Body of pancreas (tissue), 4 donors: ENCODE results near the gene UQCRC1. TPM values are rescaled to one million over a fixed set of nuclear protein-coding genes. Genes with fewer than 3 reads are reported as not detected.

Experiments used
- ATAC-seq: fragments of 150-250 bp; one replicate; pipeline ENCODE4 v1.9.1; 2016
- DNase-seq, 4 donors: peaks; one replicate each; pipeline ENCODE4 v3.0.0-alpha.2; 2019
- H3K27ac ChIP-seq, 4 donors: fragments of 200-600 bp; sonication (generic); 1 replicate in 3 of 4; 2 replicates in 1 of 4; pipeline versions ENCODE4 v1.5.1 to v1.6.1; 2016 to 2019; ENCODE audit warnings: mild to moderate bottlenecking in 1 of 4, mixed read lengths in 1 of 4, moderate library complexity in 1 of 4
- H3K27me3 ChIP-seq, 2 donors: fragments of 200-600 bp; sonication (generic); one replicate each; pipeline ENCODE4 v1.6.0; 2016; ENCODE audit warnings: mild to moderate bottlenecking in 1 of 2
- H3K36me3 ChIP-seq, 2 donors: fragments of 200-600 bp; sonication (generic); replicated peaks in 1 of 2; 2 replicates each; pipeline ENCODE4 v1.5.1; 2016; ENCODE audit warnings: low read depth in 2 of 2; ENCODE audit not compliant: insufficient read depth in 1 of 2
- H3K4me1 ChIP-seq: fragments of 200-600 bp; sonication (generic); one replicate; pipeline ENCODE4 v1.6.0; 2016
- H3K4me3 ChIP-seq, 2 donors: fragments of 200-600 bp; sonication (generic); 1 replicate in 1 of 2; 2 replicates in 1 of 2; pipeline ENCODE4 v1.5.1; 2016 to 2019
- H3K9me3 ChIP-seq, 3 donors: fragments of 200-600 bp; sonication (generic); 1 replicate in 2 of 3; 2 replicates in 1 of 3; pipeline ENCODE4 v1.5.1; 2016
- POLR2A ChIP-seq, 3 donors: fragments of 450-650 bp; IDR thresholded peaks; one replicate each; pipeline ENCODE4 v1.6.1; 2016; ENCODE audit warnings: antibody characterized with exemption in 3 of 3, mild to moderate bottlenecking in 2 of 3
- WGBS, 2 donors: methylation state at CpG; one replicate each; pipeline ENCODE4 v1.1.5; 2017; 5-methylcytosine and 5-hydroxymethylcytosine counted together
- intact Hi-C: fragments of 100-400 bp; cut with DNase I; formaldehyde crosslinking; loops from one replicate; pipeline ENCODE4 v1.15.1; 2023
- total RNA-seq, 2 donors: library from RNA; depleted of rRNA; stranded (reverse); fragments of >200 nt; gene quantifications; one replicate each; pipeline ENCODE4 v1.1.0, GENCODE V29; 2016
- TF ChIP-seq, protein P1 (sequence below), 7 experiments: fragments of 450-650 bp in 4 of 7; fragments of 200-600 bp in 3 of 7; sonication (generic) in 3 of 7; IDR thresholded peaks; one replicate each; pipeline ENCODE4 v1.5.1; 2016 to 2019; ENCODE audit warnings: antibody characterized with exemption in 7 of 7

Gene UQCRC1
- total RNA-seq, 2 donors from 2014 or later, result 92.9 to 161 TPM

DNA sequence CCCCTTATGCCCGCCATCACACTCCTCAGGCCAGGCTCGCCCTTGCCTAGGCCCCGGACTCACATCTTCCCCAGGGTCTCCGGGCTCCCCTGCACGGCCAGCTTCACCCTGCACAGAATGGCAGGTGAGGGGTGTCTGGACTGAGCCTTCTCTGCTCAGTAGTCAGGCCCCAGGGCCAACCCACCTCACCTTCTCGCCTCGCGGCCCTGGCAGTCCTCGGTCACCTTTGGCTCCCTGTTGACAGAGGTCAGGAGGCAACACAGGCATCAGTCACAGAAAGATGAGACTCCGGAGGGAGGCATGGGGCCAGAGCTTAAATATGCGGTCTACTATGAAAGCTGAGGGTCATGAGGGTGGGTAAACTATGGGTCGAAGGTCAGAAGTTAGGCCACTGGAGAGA, 37.5 kb downstream of the UQCRC1 start:
- ATAC-seq (no peak), DNase-seq (no peak)
- Histone ChIP-seq H3K9me3 (no peaks in the 10 kb centered on the region), H3K36me3 (no peaks in the 10 kb centered on the region), H3K4me3 (no peak overlapping the region), H3K27me3 (no peaks in the 10 kb centered on the region), H3K4me1 (no peaks in the 10 kb centered on the region), H3K27ac (no peak overlapping the region)
- TF ChIP-seq, protein P1, sequence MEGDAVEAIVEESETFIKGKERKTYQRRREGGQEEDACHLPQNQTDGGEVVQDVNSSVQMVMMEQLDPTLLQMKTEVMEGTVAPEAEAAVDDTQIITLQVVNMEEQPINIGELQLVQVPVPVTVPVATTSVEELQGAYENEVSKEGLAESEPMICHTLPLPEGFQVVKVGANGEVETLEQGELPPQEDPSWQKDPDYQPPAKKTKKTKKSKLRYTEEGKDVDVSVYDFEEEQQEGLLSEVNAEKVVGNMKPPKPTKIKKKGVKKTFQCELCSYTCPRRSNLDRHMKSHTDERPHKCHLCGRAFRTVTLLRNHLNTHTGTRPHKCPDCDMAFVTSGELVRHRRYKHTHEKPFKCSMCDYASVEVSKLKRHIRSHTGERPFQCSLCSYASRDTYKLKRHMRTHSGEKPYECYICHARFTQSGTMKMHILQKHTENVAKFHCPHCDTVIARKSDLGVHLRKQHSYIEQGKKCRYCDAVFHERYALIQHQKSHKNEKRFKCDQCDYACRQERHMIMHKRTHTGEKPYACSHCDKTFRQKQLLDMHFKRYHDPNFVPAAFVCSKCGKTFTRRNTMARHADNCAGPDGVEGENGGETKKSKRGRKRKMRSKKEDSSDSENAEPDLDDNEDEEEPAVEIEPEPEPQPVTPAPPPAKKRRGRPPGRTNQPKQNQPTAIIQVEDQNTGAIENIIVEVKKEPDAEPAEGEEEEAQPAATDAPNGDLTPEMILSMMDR (IDR thresholded peaks at IDR 0.05), result no peak
- no peak for TF ChIP-seq POLR2A (IDR thresholded peaks at IDR 0.05)
- intact Hi-C loops, result no loop called here
- WGBS, 2 donors, result 72 to 74% methylated on average over 11 to 12 of the region's 12 CpGs

DNA sequence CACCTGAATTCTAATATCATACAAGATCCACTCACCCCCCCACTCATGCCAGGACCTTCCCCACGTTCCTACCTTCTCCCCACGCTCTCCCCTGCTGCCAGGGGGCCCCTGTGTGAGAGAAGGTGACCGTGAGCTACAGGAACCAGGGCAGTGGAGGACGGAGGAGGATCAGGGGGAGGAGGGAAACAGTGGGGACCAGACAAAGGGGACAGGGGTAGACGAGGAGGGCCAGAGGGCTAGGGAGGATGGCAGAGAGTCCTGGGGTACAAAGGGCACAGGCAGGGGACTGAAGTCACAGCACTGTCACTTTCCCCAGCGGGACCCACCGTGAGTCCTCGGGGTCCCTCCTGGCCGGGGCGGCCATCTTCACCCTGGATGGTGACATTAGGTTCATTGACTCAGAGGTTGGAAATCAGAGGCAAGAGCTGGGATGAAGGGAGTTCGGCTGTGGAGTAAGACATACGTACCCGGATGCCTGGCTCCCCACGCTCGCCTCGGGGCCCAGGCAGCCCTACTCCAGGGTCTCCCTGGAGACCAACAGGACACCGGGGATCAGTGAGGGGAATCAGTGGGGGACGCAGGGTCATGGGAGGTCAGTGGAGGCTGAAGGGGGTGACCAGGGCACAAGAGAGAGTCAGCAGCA, 39.5 kb downstream of the UQCRC1 start:
- DNase-seq, result no peak
- no peak for TF ChIP-seq POLR2A (IDR thresholded peaks at IDR 0.05)
- no peaks in the 10 kb centered on the region for H3K36me3 ChIP-seq

DNA sequence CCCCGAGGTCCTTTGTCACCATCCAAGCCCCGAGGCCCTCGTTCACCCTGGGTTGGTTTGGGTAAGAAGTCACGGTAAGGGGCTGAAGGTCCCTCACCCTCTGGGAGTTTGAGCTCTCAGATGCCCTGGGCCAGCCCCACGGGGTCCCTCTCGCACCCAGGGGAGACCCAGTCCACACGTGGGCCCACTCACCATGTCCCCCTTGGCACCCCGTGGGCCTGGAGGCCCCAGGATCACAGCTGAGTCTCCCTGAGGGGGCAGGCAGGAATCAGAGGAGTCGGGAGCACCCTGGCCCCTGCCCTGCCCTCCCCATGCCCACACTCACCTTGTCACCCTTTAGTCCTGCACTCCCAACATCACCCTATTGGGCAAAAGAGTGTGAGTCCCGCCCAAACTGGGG, 40.0 kb downstream of the UQCRC1 start:
- H3K36me3 ChIP-seq, result no peaks in the 10 kb centered on the region
- TF ChIP-seq, protein P1 (IDR thresholded peaks at IDR 0.05), result no peak
- no peak for TF ChIP-seq POLR2A (IDR thresholded peaks at IDR 0.05)
- no peak for ATAC-seq
- no peaks in the 10 kb centered on the region for H3K4me1 ChIP-seq
- H3K4me3 ChIP-seq, result no peak overlapping the region
- intact Hi-C loops, result no loop called here
- H3K27me3 ChIP-seq, result no peaks in the 10 kb centered on the region
- H3K9me3 ChIP-seq, result no peaks in the 10 kb centered on the region
- no peak for DNase-seq
- WGBS, 2 donors, result 72 to 90% methylated on average over 6 to 7 of the region's 10 CpGs
- no peak overlapping the region for H3K27ac ChIP-seq

More for the DNA sequence above, 39.5 kb downstream of the UQCRC1 start:
- Histone ChIP-seq H3K9me3 (no peaks in the 10 kb centered on the region), H3K27ac (no peak overlapping the region), H3K27me3 (no peaks in the 10 kb centered on the region), H3K4me1 (no peaks in the 10 kb centered on the region), H3K4me3 (no peak overlapping the region)
- intact Hi-C loops, result no loop called here
- ATAC-seq, result no peak
- WGBS, 2 donors, result 84 to 85% methylated on average over 16 to 17 of the region's 18 CpGs

DNA sequence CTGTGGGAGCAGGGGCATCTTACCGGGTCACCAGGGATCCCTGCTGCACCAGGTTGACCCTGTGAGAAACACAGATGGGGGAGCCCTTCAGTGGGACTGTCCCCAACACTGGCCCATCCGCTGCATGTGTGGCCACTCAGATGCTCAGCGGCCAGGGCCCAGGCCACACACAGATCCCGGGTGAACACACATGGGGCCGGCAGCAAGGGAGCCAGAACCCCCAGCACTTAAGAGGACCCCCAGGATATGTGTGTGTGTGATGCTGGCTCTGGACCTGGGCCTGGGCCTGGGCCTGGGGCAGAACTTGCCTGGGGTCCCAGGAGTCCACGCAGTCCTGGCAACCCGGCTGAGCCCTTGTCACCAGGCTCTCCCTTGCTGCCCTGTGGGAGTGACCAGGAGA, 41.0 kb downstream of the UQCRC1 start:
- ATAC-seq, result no peak
- TF ChIP-seq, protein P1 (IDR thresholded peaks at IDR 0.05), result no peak
- no peak for TF ChIP-seq POLR2A (IDR thresholded peaks at IDR 0.05)
- 80 to 86% methylated on average over 2 to 6 of the region's 7 CpGs for WGBS, 2 donors

DNA sequence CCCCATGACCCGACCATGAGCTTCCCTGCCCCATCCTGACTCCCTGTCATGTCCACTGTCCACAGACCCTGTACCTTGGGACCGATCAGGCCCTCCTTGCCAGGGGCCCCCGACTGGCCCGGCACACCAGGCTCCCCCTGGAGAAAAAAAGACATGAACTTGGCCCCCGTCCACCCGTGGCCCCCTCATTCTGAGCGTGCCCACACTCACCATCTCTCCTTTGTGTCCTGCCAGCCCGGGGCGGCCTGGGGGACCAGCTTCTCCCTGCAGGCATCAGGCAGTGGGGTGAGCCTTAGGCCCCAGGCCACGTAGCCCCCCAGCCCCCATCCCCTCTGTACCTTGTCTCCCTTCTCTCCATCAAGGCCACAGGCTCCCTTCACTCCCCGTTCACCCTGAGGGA, 41.9 kb downstream of the UQCRC1 start:
- H3K27ac ChIP-seq, result no peak overlapping the region
- H3K4me3 ChIP-seq, result no peak overlapping the region
- H3K9me3 ChIP-seq, result no peaks in the 10 kb centered on the region
- TF ChIP-seq, protein P1 (IDR thresholded peaks at IDR 0.05), result no peak
- TF ChIP-seq POLR2A (IDR thresholded peaks at IDR 0.05), result no peak
- WGBS, 2 donors, result 71 to 80% methylated on average over 8 to 11 of the region's 11 CpGs
- intact Hi-C loops, result no loop called here
- ATAC-seq (no peak), DNase-seq (no peak)
- H3K27me3 ChIP-seq, result no peaks in the 10 kb centered on the region
- no peaks in the 10 kb centered on the region for H3K36me3 ChIP-seq
- H3K4me1 ChIP-seq, result no peaks in the 10 kb centered on the region

More for the DNA sequence above, 41.0 kb downstream of the UQCRC1 start:
- H3K9me3 ChIP-seq, result no peaks in the 10 kb centered on the region
- no peaks in the 10 kb centered on the region for H3K27me3 ChIP-seq
- no peak for DNase-seq
- H3K4me1 ChIP-seq, result no peaks in the 10 kb centered on the region
- no peaks in the 10 kb centered on the region for H3K36me3 ChIP-seq
- H3K27ac ChIP-seq, result no peak overlapping the region
- H3K4me3 ChIP-seq, result no peak overlapping the region
- intact Hi-C loops, result no loop called here
